CD4-positive, alpha-beta T cell treated with Interleukin-15 for 4 hours (primary cell): Measurements from ENCODE around the gene IGF2R.
"Not testable (repeated sequence)": the region's sequence is repeated elsewhere in the genome, so short reads cannot be mapped to it uniquely, and the experiment has no call there.

Source experiments
- DNase-seq: peaks from one replicate; pipeline ENCODE4 v3.0.0-alpha.2; 2020; ENCODE audit warnings: low spot score

The IGF2R gene

GRCh38 chr6:160095146-160095845 lies 126.4 kb downstream of the IGF2R start:
- no peak for DNase-seq

- DNase-seq = no peak
These were observed 132.7 kb downstream of the IGF2R start for GRCh38 chr6:160101277-160102205.

GRCh38 chr6:160102399-160102798 lies 133.5 kb downstream of the IGF2R start:
- DNase-seq = no peak

- peak; percentile 15 for DNase-seq
These were observed 134.3 kb downstream of the IGF2R start for GRCh38 chr6:160102956-160103824.

GRCh38 chr6:160103825-160104100 lies 134.9 kb downstream of the IGF2R start:
- no peak for DNase-seq

GRCh38 chr6:160104821-160105517 lies 136.1 kb downstream of the IGF2R start:
- DNase-seq = no peak

GRCh38 chr6:160106010-160106409 lies 137.1 kb downstream of the IGF2R start:
- no peak for DNase-seq

- no peak for DNase-seq
These were observed 137.8 kb downstream of the IGF2R start for GRCh38 chr6:160106701-160107100.

- DNase-seq = no peak
These were observed 139.2 kb downstream of the IGF2R start for GRCh38 chr6:160108077-160108476.

- DNase-seq = no peak
These were observed 141.8 kb downstream of the IGF2R start for GRCh38 chr6:160110586-160111123.

GRCh38 chr6:160111806-160112205 lies 142.9 kb downstream of the IGF2R start:
- no peak for DNase-seq

- no peak for DNase-seq
These were observed 143.9 kb downstream of the IGF2R start for GRCh38 chr6:160112628-160113299.

- not testable (repeated sequence) for DNase-seq
These were observed 145.7 kb downstream of the IGF2R start for GRCh38 chr6:160114536-160114935.

- no peak for DNase-seq
These were observed 146.5 kb downstream of the IGF2R start for GRCh38 chr6:160115421-160115820.

- no peak for DNase-seq
These were observed 147.5 kb downstream of the IGF2R start for GRCh38 chr6:160116411-160116810.

- no peak for DNase-seq
These were observed 148.3 kb downstream of the IGF2R start for GRCh38 chr6:160117137-160117536.

GRCh38 chr6:160118620-160119229 lies 149.8 kb downstream of the IGF2R start:
- no peak for DNase-seq

GRCh38 chr6:160120087-160120486 lies 151.2 kb downstream of the IGF2R start:
- no peak for DNase-seq

- DNase-seq = no peak
These were observed 152.7 kb downstream of the IGF2R start, which contains the start of gene SLC22A1 for GRCh38 chr6:160121558-160121957. SLC22A1 (plus strand) TSS chr6:160121815; CDS start chr6:160121936, 121 bp downstream.

- DNase-seq = no peak
These were observed 153.1 kb downstream of the IGF2R start for GRCh38 chr6:160121981-160122380.
